KMS-11 (cell line): ENCODE results near the gene LNX1.

ENCODE experiments used
- H2AFZ ChIP-seq: fragments of 200-600 bp; sonication (generic); 2 replicates; pipeline ENCODE4 v1.6.1; 2016; ENCODE audit warnings: antibody characterized with exemption, mixed run types, low read depth
- H3K27ac ChIP-seq: fragments of 200-600 bp; sonication (generic); 2 replicates; pipeline ENCODE4 v1.6.1; 2016; ENCODE audit warnings: mild to moderate bottlenecking, mixed run types
- H3K27me3 ChIP-seq: fragments of 200-600 bp; sonication (generic); 2 replicates; pipeline ENCODE4 v1.6.1; 2017; ENCODE audit warnings: mild to moderate bottlenecking, low read depth, mixed run types, moderate library complexity; ENCODE audit not compliant: insufficient read depth
- H3K36me3 ChIP-seq: fragments of 200-600 bp; sonication (generic); 2 replicates; pipeline ENCODE4 v1.6.1; 2017; ENCODE audit warnings: mild to moderate bottlenecking, mixed run types; ENCODE audit not compliant: insufficient read depth
- H3K4me1 ChIP-seq: fragments of 200-600 bp; sonication (generic); 2 replicates; pipeline ENCODE4 v1.6.1; 2016; ENCODE audit warnings: mild to moderate bottlenecking, low read depth, mixed run types; ENCODE audit not compliant: poor library complexity, severe bottlenecking
- H3K4me2 ChIP-seq: fragments of 200-600 bp; sonication (generic); 2 replicates; pipeline ENCODE4 v1.7.0; 2016; ENCODE audit warnings: mild to moderate bottlenecking, mixed run types
- H3K4me3 ChIP-seq: fragments of 200-600 bp; sonication (generic); IDR thresholded peaks from 2 replicates; pipeline ENCODE4 v1.6.1; 2017; ENCODE audit warnings: low read depth, low read length, mixed read lengths; ENCODE audit not compliant: insufficient read depth
- H3K79me2 ChIP-seq: fragments of 200-600 bp; sonication (generic); 2 replicates; pipeline ENCODE4 v1.6.1; 2016; ENCODE audit warnings: low read depth, mixed run types; ENCODE audit not compliant: insufficient read depth
- H3K9ac ChIP-seq: fragments of 200-600 bp; sonication (generic); 2 replicates; pipeline ENCODE4 v1.6.1; 2016; ENCODE audit warnings: mild to moderate bottlenecking, mixed run types
- H4K20me1 ChIP-seq: fragments of 200-600 bp; sonication (generic); 2 replicates; pipeline ENCODE4 v1.6.1; 2016; ENCODE audit warnings: mild to moderate bottlenecking, mixed run types; ENCODE audit not compliant: insufficient read depth
- TF ChIP-seq, protein P1 (sequence below): fragments of 200-600 bp; sonication (generic); conservative IDR thresholded peaks from 2 replicates; pipeline ENCODE4 v1.6.1; 2017; ENCODE audit warnings: low read depth, mild to moderate bottlenecking, antibody characterized with exemption, low read length, moderate library complexity, mixed read lengths

Gene LNX1

DNA sequence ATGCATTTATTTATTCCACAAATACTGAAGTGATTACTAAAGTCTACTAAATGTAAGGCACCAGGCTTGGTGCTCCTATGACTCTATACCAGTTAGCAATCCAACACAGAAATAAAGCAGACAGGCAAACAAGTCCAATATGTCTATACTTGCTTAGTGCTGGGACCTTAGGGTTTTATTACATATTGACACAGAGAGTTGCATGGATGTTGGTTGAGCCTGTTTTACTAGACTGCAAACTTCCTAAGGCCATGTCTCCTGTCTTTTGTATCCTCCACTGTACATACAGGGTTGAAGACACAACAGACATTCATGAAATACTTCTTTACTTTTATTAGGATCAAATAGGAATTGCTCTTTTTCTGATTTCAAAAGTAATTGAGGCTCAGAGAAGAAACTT is 69.0 kb downstream of the LNX1 start:
- no peaks in the 10 kb centered on the region for H3K27me3 ChIP-seq
- H2AFZ ChIP-seq: no peak overlapping the region
- TF ChIP-seq, protein P1, sequence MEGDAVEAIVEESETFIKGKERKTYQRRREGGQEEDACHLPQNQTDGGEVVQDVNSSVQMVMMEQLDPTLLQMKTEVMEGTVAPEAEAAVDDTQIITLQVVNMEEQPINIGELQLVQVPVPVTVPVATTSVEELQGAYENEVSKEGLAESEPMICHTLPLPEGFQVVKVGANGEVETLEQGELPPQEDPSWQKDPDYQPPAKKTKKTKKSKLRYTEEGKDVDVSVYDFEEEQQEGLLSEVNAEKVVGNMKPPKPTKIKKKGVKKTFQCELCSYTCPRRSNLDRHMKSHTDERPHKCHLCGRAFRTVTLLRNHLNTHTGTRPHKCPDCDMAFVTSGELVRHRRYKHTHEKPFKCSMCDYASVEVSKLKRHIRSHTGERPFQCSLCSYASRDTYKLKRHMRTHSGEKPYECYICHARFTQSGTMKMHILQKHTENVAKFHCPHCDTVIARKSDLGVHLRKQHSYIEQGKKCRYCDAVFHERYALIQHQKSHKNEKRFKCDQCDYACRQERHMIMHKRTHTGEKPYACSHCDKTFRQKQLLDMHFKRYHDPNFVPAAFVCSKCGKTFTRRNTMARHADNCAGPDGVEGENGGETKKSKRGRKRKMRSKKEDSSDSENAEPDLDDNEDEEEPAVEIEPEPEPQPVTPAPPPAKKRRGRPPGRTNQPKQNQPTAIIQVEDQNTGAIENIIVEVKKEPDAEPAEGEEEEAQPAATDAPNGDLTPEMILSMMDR: no peak
- no peaks in the 10 kb centered on the region for H3K4me1 ChIP-seq
- no peaks in the 10 kb centered on the region for H4K20me1 ChIP-seq
- no peaks in the 10 kb centered on the region for H3K79me2 ChIP-seq
- no peaks in the 10 kb centered on the region for H3K36me3 ChIP-seq
- no peak overlapping the region for H3K4me3 ChIP-seq
- no peak overlapping the region for H3K27ac ChIP-seq
- no peak overlapping the region for H3K9ac ChIP-seq
- H3K4me2 ChIP-seq: no peak overlapping the region

- Histone ChIP-seq H4K20me1 (no peaks in the 10 kb centered on the region), H2AFZ (no peak overlapping the region), H3K4me2 (no peak overlapping the region), H3K27ac (no peak overlapping the region), H3K9ac (no peak overlapping the region), H3K36me3 (no peaks in the 10 kb centered on the region), H3K4me3 (no peak overlapping the region), H3K4me1 (no peaks in the 10 kb centered on the region), H3K79me2 (no peaks in the 10 kb centered on the region), H3K27me3 (no peaks in the 10 kb centered on the region)
- TF ChIP-seq, protein P1: no peak
Observed at GRCh38 chr4:53520116-53520515, 71.2 kb downstream of the LNX1 start.

DNA sequence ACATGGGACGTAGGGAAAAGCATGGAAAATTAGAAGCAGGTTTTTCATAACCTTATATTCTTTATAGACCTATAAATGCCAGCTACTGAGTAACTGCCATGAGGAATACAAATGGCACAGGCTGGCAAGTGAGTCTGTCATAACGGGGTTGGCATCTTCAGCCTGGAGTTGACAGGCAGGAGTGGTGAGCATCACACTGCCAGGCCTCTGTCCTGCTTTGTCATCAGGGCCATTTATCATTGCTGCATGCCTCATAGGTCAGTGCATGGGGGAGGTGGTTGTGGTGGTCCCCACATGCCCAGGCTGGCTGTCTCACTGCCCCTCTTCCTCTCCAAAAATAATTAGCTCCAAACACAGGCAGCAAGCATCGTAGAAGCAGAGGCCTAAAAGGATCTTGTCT is 72.5 kb downstream of the LNX1 start:
- TF ChIP-seq, protein P1: no peak
- Histone ChIP-seq H3K4me3 (no peak overlapping the region), H3K4me2 (no peak overlapping the region), H2AFZ (no peak overlapping the region), H3K36me3 (no peaks in the 10 kb centered on the region), H3K27me3 (no peaks in the 10 kb centered on the region), H4K20me1 (no peaks in the 10 kb centered on the region), H3K27ac (no peak overlapping the region), H3K4me1 (no peaks in the 10 kb centered on the region), H3K9ac (no peak overlapping the region), H3K79me2 (no peaks in the 10 kb centered on the region)

- no peak overlapping the region for H3K27ac ChIP-seq
- TF ChIP-seq, protein P1: no peak
- H3K27me3 ChIP-seq: no peaks in the 10 kb centered on the region
Observed at GRCh38 chr4:53515076-53515475, 76.2 kb downstream of the LNX1 start.

More at GRCh38 chr4:53515076-53515475, 76.2 kb downstream of the LNX1 start:
- H3K4me2 ChIP-seq: no peak overlapping the region
- H3K9ac ChIP-seq: no peak overlapping the region
- no peaks in the 10 kb centered on the region for H4K20me1 ChIP-seq
- no peak overlapping the region for H3K4me3 ChIP-seq
- no peaks in the 10 kb centered on the region for H3K36me3 ChIP-seq
- no peaks in the 10 kb centered on the region for H3K79me2 ChIP-seq
- no peak overlapping the region for H2AFZ ChIP-seq
- H3K4me1 ChIP-seq: no peaks in the 10 kb centered on the region
